PFSK-1 (cell line): ENCODE data around the gene PTH2R.

ENCODE experiments used
- FOXP2 ChIP-seq: optimal IDR thresholded peaks from 2 replicates; pipeline ENCODE3; 2011; ENCODE audit warnings: borderline replicate concordance, control low read depth, inconsistent platforms; ENCODE audit not compliant: insufficient read depth; ENCODE audit errors: extremely low read length, extremely low read depth
- POLR2AphosphoS5 ChIP-seq: IDR thresholded peaks from 2 replicates; pipeline ENCODE4 v1.6.1; 2012; ENCODE audit warnings: low read depth, mild to moderate bottlenecking, control low read depth, low read length, moderate library complexity
- SIN3A ChIP-seq: IDR thresholded peaks from 2 replicates; pipeline ENCODE4 v1.6.1; 2012; ENCODE audit warnings: mild to moderate bottlenecking, low read length, moderate library complexity, borderline replicate concordance; ENCODE audit not compliant: insufficient read depth
- TAF1 ChIP-seq: IDR thresholded peaks from 2 replicates; pipeline ENCODE4 v1.6.1; 2012; ENCODE audit warnings: low read length, control low read depth, borderline replicate concordance; ENCODE audit not compliant: insufficient read depth
- TF ChIP-seq, protein P1 (sequence below), 2 experiments: IDR thresholded peaks; 2 replicates each; pipeline versions ENCODE4 v1.6.1 to v1.8.0; 2011 to 2012; ENCODE audit warnings: low read depth in 2 of 2, low read length in 2 of 2, control low read depth in 1 of 2, inconsistent platforms in 1 of 2, mild to moderate bottlenecking in 1 of 2, moderate library complexity in 1 of 2; ENCODE audit not compliant: insufficient read depth in 1 of 2

PTH2R gene

DNA sequence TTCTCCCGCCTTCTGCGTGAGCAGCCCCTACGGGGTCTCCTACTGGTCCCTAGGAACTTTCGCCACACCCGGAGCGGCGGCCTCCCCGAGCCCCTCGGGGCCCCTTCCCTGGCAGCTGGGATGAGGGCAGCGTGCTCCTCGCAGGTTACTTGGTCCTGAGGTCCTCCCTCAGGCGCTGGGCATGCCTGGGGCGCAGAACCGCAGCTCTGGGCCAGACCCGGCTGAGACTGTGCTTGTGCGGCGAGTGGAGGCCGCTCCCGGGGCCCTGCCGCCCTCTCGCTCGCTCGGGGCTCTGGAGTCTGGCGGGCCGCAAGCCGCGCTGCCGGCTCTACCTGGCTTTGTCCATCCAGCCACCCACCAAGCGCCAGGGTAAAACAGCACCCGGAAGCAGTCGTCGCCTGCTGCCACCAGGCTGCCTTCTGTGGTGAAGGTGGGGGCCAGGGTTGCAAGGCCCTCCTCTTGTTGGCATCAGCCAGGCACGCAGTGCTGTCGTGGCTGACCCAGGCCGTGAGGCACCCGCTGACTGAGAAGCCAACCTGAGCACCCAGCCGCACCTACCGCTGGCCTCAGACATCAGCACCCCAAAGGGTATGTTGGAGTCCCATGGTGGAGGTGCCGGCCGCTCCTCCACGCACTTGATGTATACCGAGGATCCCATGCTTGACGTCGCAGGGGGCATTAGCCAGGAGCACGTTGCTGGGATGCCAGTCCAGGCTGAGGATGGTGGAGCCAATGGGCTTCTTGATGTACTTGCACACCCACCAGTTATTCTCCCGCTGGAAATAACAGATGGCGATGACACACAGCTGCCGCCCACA lies 46.1 kb upstream of the PTH2R start:
- TF ChIP-seq POLR2AphosphoS5 (no peak), SIN3A (no peak), TAF1 (no peak), FOXP2 (no peak)
- TF ChIP-seq, protein P1, sequence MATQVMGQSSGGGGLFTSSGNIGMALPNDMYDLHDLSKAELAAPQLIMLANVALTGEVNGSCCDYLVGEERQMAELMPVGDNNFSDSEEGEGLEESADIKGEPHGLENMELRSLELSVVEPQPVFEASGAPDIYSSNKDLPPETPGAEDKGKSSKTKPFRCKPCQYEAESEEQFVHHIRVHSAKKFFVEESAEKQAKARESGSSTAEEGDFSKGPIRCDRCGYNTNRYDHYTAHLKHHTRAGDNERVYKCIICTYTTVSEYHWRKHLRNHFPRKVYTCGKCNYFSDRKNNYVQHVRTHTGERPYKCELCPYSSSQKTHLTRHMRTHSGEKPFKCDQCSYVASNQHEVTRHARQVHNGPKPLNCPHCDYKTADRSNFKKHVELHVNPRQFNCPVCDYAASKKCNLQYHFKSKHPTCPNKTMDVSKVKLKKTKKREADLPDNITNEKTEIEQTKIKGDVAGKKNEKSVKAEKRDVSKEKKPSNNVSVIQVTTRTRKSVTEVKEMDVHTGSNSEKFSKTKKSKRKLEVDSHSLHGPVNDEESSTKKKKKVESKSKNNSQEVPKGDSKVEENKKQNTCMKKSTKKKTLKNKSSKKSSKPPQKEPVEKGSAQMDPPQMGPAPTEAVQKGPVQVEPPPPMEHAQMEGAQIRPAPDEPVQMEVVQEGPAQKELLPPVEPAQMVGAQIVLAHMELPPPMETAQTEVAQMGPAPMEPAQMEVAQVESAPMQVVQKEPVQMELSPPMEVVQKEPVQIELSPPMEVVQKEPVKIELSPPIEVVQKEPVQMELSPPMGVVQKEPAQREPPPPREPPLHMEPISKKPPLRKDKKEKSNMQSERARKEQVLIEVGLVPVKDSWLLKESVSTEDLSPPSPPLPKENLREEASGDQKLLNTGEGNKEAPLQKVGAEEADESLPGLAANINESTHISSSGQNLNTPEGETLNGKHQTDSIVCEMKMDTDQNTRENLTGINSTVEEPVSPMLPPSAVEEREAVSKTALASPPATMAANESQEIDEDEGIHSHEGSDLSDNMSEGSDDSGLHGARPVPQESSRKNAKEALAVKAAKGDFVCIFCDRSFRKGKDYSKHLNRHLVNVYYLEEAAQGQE (IDR thresholded peaks at IDR 0.05; ENCODE audit: insufficient read depth in 1 of 2, low read depth in 2 of 2, low read length in 2 of 2): no peak

GRCh38 chr2:208361077-208361441 lies 45.5 kb upstream of the PTH2R start:
- TF ChIP-seq SIN3A (no peak), POLR2AphosphoS5 (no peak), TAF1 (no peak), FOXP2 (no peak)
- TF ChIP-seq, protein P1 (IDR thresholded peaks at IDR 0.05; ENCODE audit: insufficient read depth in 1 of 2, low read depth in 2 of 2, low read length in 2 of 2): no peak

GRCh38 chr2:208363485-208363884 lies 43.1 kb upstream of the PTH2R start:
- no peak for TF ChIP-seq FOXP2
- TF ChIP-seq, protein P1 (IDR thresholded peaks at IDR 0.05; ENCODE audit: insufficient read depth in 1 of 2, low read depth in 2 of 2, low read length in 2 of 2): no peak

- TF ChIP-seq FOXP2 (no peak), TAF1 (no peak), SIN3A (no peak), POLR2AphosphoS5 (no peak)
- TF ChIP-seq, protein P1 (IDR thresholded peaks at IDR 0.05; ENCODE audit: insufficient read depth in 1 of 2, low read depth in 2 of 2, low read length in 2 of 2): no peak
Observed at GRCh38 chr2:208366215-208367127, 40.1 kb upstream of the PTH2R start.
